Esophagus muscularis mucosa (tissue), 3 donors: Measurements from ENCODE around the gene SLC17A7.

Source experiments
- POLR2A ChIP-seq: fragments of 450-650 bp; IDR thresholded peaks from one replicate; pipeline ENCODE4 v1.6.1; 2017; ENCODE audit warnings: antibody characterized with exemption, moderate library complexity, mild to moderate bottlenecking, low read depth
- POLR2AphosphoS5 ChIP-seq, 2 donors: sonication (generic); formaldehyde crosslinking; IDR thresholded peaks; one replicate each; pipeline ENCODE4 v1.6.1; 2017; ENCODE audit warnings: antibody characterized with exemption in 2 of 2
- TF ChIP-seq, protein P1 (sequence below), 3 experiments: fragments of 200-600 bp in 2 of 3; fragments of 450-650 bp in 1 of 3; sonication (generic) in 2 of 3; IDR thresholded peaks; one replicate each; pipeline ENCODE4 v1.5.1; 2017 to 2019; ENCODE audit warnings: antibody characterized with exemption in 3 of 3, mild to moderate bottlenecking in 2 of 3, moderate library complexity in 1 of 3

GRCh38 chr19:49400029-49400428, 41.3 kb downstream of the SLC17A7 start:
- TF ChIP-seq, protein P1, sequence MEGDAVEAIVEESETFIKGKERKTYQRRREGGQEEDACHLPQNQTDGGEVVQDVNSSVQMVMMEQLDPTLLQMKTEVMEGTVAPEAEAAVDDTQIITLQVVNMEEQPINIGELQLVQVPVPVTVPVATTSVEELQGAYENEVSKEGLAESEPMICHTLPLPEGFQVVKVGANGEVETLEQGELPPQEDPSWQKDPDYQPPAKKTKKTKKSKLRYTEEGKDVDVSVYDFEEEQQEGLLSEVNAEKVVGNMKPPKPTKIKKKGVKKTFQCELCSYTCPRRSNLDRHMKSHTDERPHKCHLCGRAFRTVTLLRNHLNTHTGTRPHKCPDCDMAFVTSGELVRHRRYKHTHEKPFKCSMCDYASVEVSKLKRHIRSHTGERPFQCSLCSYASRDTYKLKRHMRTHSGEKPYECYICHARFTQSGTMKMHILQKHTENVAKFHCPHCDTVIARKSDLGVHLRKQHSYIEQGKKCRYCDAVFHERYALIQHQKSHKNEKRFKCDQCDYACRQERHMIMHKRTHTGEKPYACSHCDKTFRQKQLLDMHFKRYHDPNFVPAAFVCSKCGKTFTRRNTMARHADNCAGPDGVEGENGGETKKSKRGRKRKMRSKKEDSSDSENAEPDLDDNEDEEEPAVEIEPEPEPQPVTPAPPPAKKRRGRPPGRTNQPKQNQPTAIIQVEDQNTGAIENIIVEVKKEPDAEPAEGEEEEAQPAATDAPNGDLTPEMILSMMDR (IDR thresholded peaks at IDR 0.05): no peak
- TF ChIP-seq POLR2AphosphoS5 (IDR thresholded peaks at IDR 0.05): no peak
- TF ChIP-seq POLR2A: no peak
